ENCODE measurements around the gene ENTREP3.

- TF ChIP-seq CTCF (optimal IDR thresholded peaks at IDR 0.05 in 1 of 3, IDR thresholded peaks at IDR 0.05 in 1 of 3, conservative IDR thresholded peaks at IDR 0.05 in 1 of 3; ENCODE audit: extremely low read depth in 1 of 3, insufficient read depth in 2 of 3, low read length in 3 of 3), result no peak
- TF ChIP-seq EZH2 (IDR thresholded peaks at IDR 0.05; ENCODE audit: low read length), result no peak
These were observed 5.0 kb downstream of the ENTREP3 start for GRCh38 chr1:155250246-155250632.
